Pancreas (tissue), 10 donors: Measurements from ENCODE around the gene TAGLN2. TPM values are rescaled to one million over a fixed set of nuclear protein-coding genes. Genes with fewer than 3 reads are reported as not detected.
A peak's percentile ranks its signal among the peaks of the same experiment; 100 is the strongest.

Experiments used
- ATAC-seq, 4 donors: fragments of 200-7000 bp; cut with Tn5 transposase; one replicate each; pipeline versions ENCODE4 v1.8.0 to v1.9.1; 2020; ENCODE audit warnings: mild to moderate bottlenecking in 4 of 4, moderate library complexity in 4 of 4
- DNase-seq, 6 donors: peaks; one replicate each; pipeline ENCODE4 v3.0.0-alpha.2; 2020
- FAIRE-seq: peaks from 2 replicates; lab custom pipeline; 2012; peaks lifted over from hg19 to GRCh38; lab: Jason Lieb, UNC
- H3K27ac ChIP-seq, 4 donors: fragments of 200-600 bp; sonication (generic); 1 replicate in 3 of 4; 2 replicates in 1 of 4; pipeline versions ENCODE4 v1.5.0 to v1.8.0; 2020
- H3K27me3 ChIP-seq, 4 donors: fragments of 200-600 bp; one replicate each; pipeline ENCODE4 v1.8.0; 2021
- H3K36me3 ChIP-seq, 3 donors: fragments of 200-600 bp; sonication (generic) in 1 of 3; one replicate each; pipeline versions ENCODE4 v1.5.0 to v1.8.0; 2020 to 2021
- H3K4me1 ChIP-seq, 3 donors: fragments of 200-600 bp; one replicate each; pipeline ENCODE4 v1.8.0; 2021
- H3K4me3 ChIP-seq, 4 donors: fragments of 200-600 bp; sonication (generic) in 2 of 4; one replicate each; pipeline versions ENCODE4 v1.5.0 to v1.8.0; 2020 to 2021
- H3K9me3 ChIP-seq, 4 donors: fragments of 200-600 bp; one replicate each; pipeline ENCODE4 v1.8.0; 2021
- CTCF ChIP-seq, 4 donors: fragments of 200-600 bp; sonication (generic) in 3 of 4; IDR thresholded peaks; one replicate each; pipeline versions ENCODE4 v1.5.0 to v1.8.0; 2021; ENCODE audit warnings: antibody characterized with exemption in 4 of 4
- WGBS, 2 donors: extraction: QIAGEN DNeasy Blood & Tissue Kit; methylation state at CpG; one replicate each; pipeline ENCODE4 v1.1.7; 2013; 5-methylcytosine and 5-hydroxymethylcytosine counted together
- intact Hi-C, 3 donors: fragments of 100-400 bp; cut with DNase I; formaldehyde crosslinking; loops; one replicate each; pipeline versions ENCODE4 v1.11.1 to v1.14.2; 2022
- polyA plus RNA-seq, 2 donors: library from polyadenylated mRNA; stranded (reverse); fragments of 200-250 nt; gene quantifications; one replicate each; pipeline ENCODE4 v1.2.3, GENCODE V29; 2013
- total RNA-seq, 6 donors: library from RNA; stranded (reverse); fragmentation: NEBNext Ultra II Directional in 4 of 6; extraction: Animal tissue kit (Norgen Biotek cat#: 25700) in 4 of 6; gene quantifications; one replicate each; pipeline versions ENCODE4 v1.2.1 to v1.2.4, GENCODE V29; 2021 to 2023
- donor health status: healthy with polysubstance abuse.
- donor health status: DM: no; HTN: no; CAD: no; lungs with moderate emphysema.
- donor health status: DM: no; HTN: no; CAD: no.
- donor health status: control.
- donor health status: control.
- donor health status: Bipolar disorder and iron deficiency.
- donor health status: DM: yes; HTN: yes; CAD: no.
- donor health status: DM: no; HTN: no; CAD: no.
- donor health status: DM: no; HTN: no; CAD: no.
- donor health status: DM: yes; HTN: yes; CAD: no.

Gene TAGLN2
- total and polyA plus RNA-seq, 8 donors, result 93.2 to 242 (median 159) TPM

GRCh38 chr1:159915571-159916241 lies 9.6 kb downstream of the TAGLN2 start:
- no peak for TF ChIP-seq CTCF (IDR thresholded peaks at IDR 0.05)
- peaks cover 23 to 60% (median 30%) of the 10 kb centered on the region in 3 donors for H3K4me1 ChIP-seq
- no peak for FAIRE-seq

GRCh38 chr1:159914252-159915018 lies 10.9 kb downstream of the TAGLN2 start:
- H3K27ac ChIP-seq, result peak overlapping the region in 3 of 4 donors; percentile 29 to 68 (median 58)
- H3K36me3 ChIP-seq, result peaks cover 3 to 19% (median 12%) of the 10 kb centered on the region in 3 donors
- DNase-seq (no peak), ATAC-seq (peak in 2 of 4 donors; percentile 5 to 9), FAIRE-seq (no peak)
- no peak overlapping the region for H3K4me3 ChIP-seq
- intact Hi-C loops, result no loop called here
- H3K4me1 ChIP-seq, result peaks cover 30 to 73% (median 38%) of the 10 kb centered on the region in 3 donors
- 70 to 74% methylated on average over 10 of the region's 10 CpGs for WGBS, 2 donors
- no peaks in the 10 kb centered on the region for H3K9me3 ChIP-seq
- TF ChIP-seq CTCF (IDR thresholded peaks at IDR 0.05), result no peak
- H3K27me3 ChIP-seq, result no peaks in the 10 kb centered on the region

More at GRCh38 chr1:159915571-159916241, 9.6 kb downstream of the TAGLN2 start:
- Histone ChIP-seq H3K27me3 (no peaks in the 10 kb centered on the region), H3K27ac (peak overlapping the region; percentile 12 to 79 (median 57)), H3K9me3 (no peaks in the 10 kb centered on the region), H3K36me3 (peaks cover 11 to 29% (median 17%) of the 10 kb centered on the region in 3 donors), H3K4me3 (no peak overlapping the region)
- DNase-seq (no peak), ATAC-seq (peak in 3 of 4 donors; percentile 1 to 8 (median 5))
- intact Hi-C loops, result no loop called here
- 25 to 30% methylated on average over 5 of the region's 5 CpGs for WGBS, 2 donors

GRCh38 chr1:159913451-159914192 lies 11.7 kb downstream of the TAGLN2 start:
- Histone ChIP-seq H3K36me3 (peaks cover 2 to 11% (median 4%) of the 10 kb centered on the region in 3 donors), H3K4me3 (no peak overlapping the region), H3K9me3 (no peaks in the 10 kb centered on the region), H3K27ac (peak overlapping the region in 3 of 4 donors; percentile 29 to 68 (median 58)), H3K4me1 (peaks cover 30 to 72% (median 38%) of the 10 kb centered on the region in 3 donors), H3K27me3 (no peaks in the 10 kb centered on the region)
- 29 to 36% methylated on average over 5 of the region's 5 CpGs for WGBS, 2 donors
- intact Hi-C loops, result no loop called here
- DNase-seq (peak in 5 of 6 donors; percentile 65 to 82 (median 78)), ATAC-seq (peak; percentile 33 to 62 (median 44)), FAIRE-seq (no peak)
- TF ChIP-seq CTCF (IDR thresholded peaks at IDR 0.05), result no peak

GRCh38 chr1:159911326-159912070 lies 13.8 kb downstream of the TAGLN2 start:
- H3K4me3 ChIP-seq, result no peak overlapping the region
- 79 to 83% methylated on average over 6 of the region's 6 CpGs for WGBS, 2 donors
- H3K36me3 ChIP-seq, result no peaks in the 10 kb centered on the region
- peak overlapping the region; percentile 55 to 85 (median 72) for H3K27ac ChIP-seq
- FAIRE-seq (no peak), ATAC-seq (no peak), DNase-seq (no peak)
- intact Hi-C loops, result no loop called here
- H3K27me3 ChIP-seq, result no peaks in the 10 kb centered on the region
- no peak for TF ChIP-seq CTCF (IDR thresholded peaks at IDR 0.05)
- peaks cover 20 to 60% (median 24%) of the 10 kb centered on the region in 3 donors for H3K4me1 ChIP-seq
- no peaks in the 10 kb centered on the region for H3K9me3 ChIP-seq
